Measurements from ENCODE around the gene KLF18. TPM values are rescaled to one million over a fixed set of nuclear protein-coding genes. Genes with fewer than 3 reads are reported as not detected.

The KLF18 gene
- total RNA-seq, 1 experiment from 2014 or later, result 0.07 TPM

- no peaks in the 10 kb centered on the region for H3K9me3 ChIP-seq (ENCODE audit: control insufficient read depth in 1 of 2, insufficient read depth in 1 of 2, low read depth in 1 of 2, low read length in 2 of 2)
- ChIA-PET CTCF (no interaction called here), POLR2A (no interaction called here), RAD21 (ENCODE audit: low non-redundant PET in 1 of 2, low total read pairs in 2 of 2, uncharacterized antibody in 2 of 2, unreplicated experiment in 2 of 2) (no interaction called here)
- no peak overlapping the region for H3K4me3 ChIP-seq (replicated peaks in 1 of 2; ENCODE audit: low read depth in 1 of 2, low read length in 2 of 2)
- TF ChIP-seq SRF (IDR thresholded peaks at IDR 0.05; ENCODE audit: low read depth), result no peak
- TF ChIP-seq EGR1 (IDR thresholded peaks at IDR 0.05; ENCODE audit: low read depth), result no peak
- no peak for TF ChIP-seq CEBPB (IDR thresholded peaks at IDR 0.05; ENCODE audit: low read depth)
- TF ChIP-seq MAX (IDR thresholded peaks at IDR 0.05), result no peak
- no peak for TF ChIP-seq FOSL1 (IDR thresholded peaks at IDR 0.05; ENCODE audit: low read depth)
- no peak for TF ChIP-seq CBX3 (IDR thresholded peaks at IDR 0.05; ENCODE audit: low read depth)
- TF ChIP-seq ATF3 (IDR thresholded peaks at IDR 0.05), result no peak
- peaks cover 5% of the 10 kb centered on the region; the same call in 1 of the 2 replicates for H3K27me3 ChIP-seq (ENCODE audit: insufficient read depth, low read length)
- DNase-seq (ENCODE audit: low read depth, low spot score) (no peak), ATAC-seq (no peak)
- no peak overlapping the region for H3K9ac ChIP-seq (ENCODE audit: low read length)
- no peak overlapping the region for H3K27ac ChIP-seq (ENCODE audit: low read depth, low read length)
- intact Hi-C loops (cut with micrococcal nuclease), result loop anchor here (10.0 kb wide), 1 partner anchor 549 kb away; no protein-coding TSS in a partner anchor
- H3K4me1 ChIP-seq (ENCODE audit: control insufficient read depth in 1 of 2, insufficient read depth in 2 of 2, low read length in 2 of 2), result 0 out of 4 replicates have a peak, but pooled peaks cover 0 to 3% of the 10 kb centered on the region in 2 experiments
- no peaks in the 10 kb centered on the region for H3K9me2 ChIP-seq (ENCODE audit: insufficient read depth)
- no peaks in the 10 kb centered on the region for H3K36me3 ChIP-seq (ENCODE audit: control insufficient read depth in 1 of 2, insufficient read depth in 2 of 2, low read length in 2 of 2)
- H4K20me1 ChIP-seq (ENCODE audit: insufficient read depth), result no peaks in the 10 kb centered on the region
- no peak overlapping the region for H3K4me2 ChIP-seq (ENCODE audit: low read length)
- H2AFZ ChIP-seq (ENCODE audit: low read depth, low read length, poor library complexity, severe bottlenecking), result no peak overlapping the region
- H3K79me2 ChIP-seq (ENCODE audit: insufficient read depth, low read length), result no peaks in the 10 kb centered on the region
- no TSS peak for BruUV-seq (replicated peaks)
These were observed 35.6 kb downstream of the KLF18 start for GRCh38 chr1:44105810-44106209.

- TF ChIP-seq RAD21 (IDR thresholded peaks at IDR 0.05; ENCODE audit: low read depth), result peak; percentile 63
- no peak for TF ChIP-seq CEBPB (IDR thresholded peaks at IDR 0.05; ENCODE audit: low read depth)
- TF ChIP-seq CTCF (IDR thresholded peaks at IDR 0.05 in 2 of 3, conservative IDR thresholded peaks at IDR 0.05 in 1 of 3; ENCODE audit: borderline replicate concordance in 1 of 3, insufficient read depth in 1 of 3, low read depth in 2 of 3, low read length in 2 of 3), result peak; percentile 38 to 66 (median 64); a peak in 5 of 6 replicates
- TF ChIP-seq SIN3A (IDR thresholded peaks at IDR 0.05; ENCODE audit: low read depth), result no peak
- H3K27me3 ChIP-seq (ENCODE audit: insufficient read depth, low read length), result peaks cover 5% of the 10 kb centered on the region; the same call in 1 of the 2 replicates
- CTCF ChIA-PET, result interaction anchor here (0.9 to 2.1 kb wide), 11 partner anchors 9 to 550 kb away, joined by 3 to 18 read pairs (median 4); partner anchors contain the start of gene DMAP1
- no peak overlapping the region for H3K27ac ChIP-seq (ENCODE audit: low read depth, low read length)
- peak; percentile 18 for DNase-seq (ENCODE audit: low read depth, low spot score)
- RAD21 ChIA-PET (ENCODE audit: low non-redundant PET in 1 of 2, low total read pairs in 2 of 2, uncharacterized antibody in 2 of 2, unreplicated experiment in 2 of 2), result interaction anchor here in 1 of 2 experiments (1.2 kb wide), 2 partner anchors 110 to 114 kb away, joined by 3 read pairs; partner anchors contain the start of gene DMAP1
- no peaks in the 10 kb centered on the region for H4K20me1 ChIP-seq (ENCODE audit: insufficient read depth)
- intact Hi-C loops (cut with micrococcal nuclease), result loop anchor here (10.0 kb wide), 1 partner anchor 551 kb away; no protein-coding TSS in a partner anchor
- no peak overlapping the region for H3K4me2 ChIP-seq (ENCODE audit: low read length)
- H3K36me3 ChIP-seq (ENCODE audit: control insufficient read depth in 1 of 2, insufficient read depth in 2 of 2, low read length in 2 of 2), result no peaks in the 10 kb centered on the region
- H3K4me1 ChIP-seq (ENCODE audit: control insufficient read depth in 1 of 2, insufficient read depth in 2 of 2, low read length in 2 of 2), result 0 out of 4 replicates have a peak, but pooled peaks cover 0 to 3% of the 10 kb centered on the region in 2 experiments
- H3K79me2 ChIP-seq (ENCODE audit: insufficient read depth, low read length), result no peaks in the 10 kb centered on the region
- no peak overlapping the region for H3K4me3 ChIP-seq (replicated peaks in 1 of 2; ENCODE audit: low read depth in 1 of 2, low read length in 2 of 2)
- BruUV-seq (replicated peaks), result no TSS peak
- no peaks in the 10 kb centered on the region for H3K9me2 ChIP-seq (ENCODE audit: insufficient read depth)
- ATAC-seq, result peak; percentile 53; the same call in 1 of the 2 replicates
- POLR2A ChIA-PET, result interaction anchor here (1.7 kb wide), 1 partner anchor 618 kb away, joined by 4 read pairs; no protein-coding TSS in a partner anchor
- H3K9ac ChIP-seq (ENCODE audit: low read length), result no peak overlapping the region
- H2AFZ ChIP-seq (ENCODE audit: low read depth, low read length, poor library complexity, severe bottlenecking), result no peak overlapping the region
- no peaks in the 10 kb centered on the region for H3K9me3 ChIP-seq (ENCODE audit: control insufficient read depth in 1 of 2, insufficient read depth in 1 of 2, low read depth in 1 of 2, low read length in 2 of 2)
These were observed 37.9 kb downstream of the KLF18 start for GRCh38 chr1:44103270-44104131.
